ENCODE results near the gene ITGAV. TPM values are rescaled to one million over a fixed set of nuclear protein-coding genes. Genes with fewer than 3 reads are reported as not detected.

The ITGAV gene
- total and polyA plus RNA-seq, 2 donors (not counting 3 experiments of a cell fraction or from before 2014, with no cell fraction given), result 61.8 to 131 TPM

- intact Hi-C loops (cut with micrococcal nuclease) (loop anchor here (10.0 kb wide), 1 partner anchor 801 kb away; no protein-coding TSS in a partner anchor), dilution Hi-C loops (cut with MboI; ENCODE audit: extremely low pct_ligation_motif_present, low sequenced_read_pairs) (no loop called here)
- FAIRE-seq (no peak), DNase-seq (ENCODE audit: low read depth, low spot score) (no peak)
- peaks cover 2% of the 10 kb centered on the region for H3K9me1 ChIP-seq (replicated peaks; ENCODE audit: control insufficient read depth, extremely low read depth, insufficient read depth, low read length)
- H3K27ac ChIP-seq (ENCODE audit: insufficient read depth, low read depth, low read length), result no peak overlapping the region
- H4K20me1 ChIP-seq (replicated peaks; ENCODE audit: control insufficient read depth, extremely low read depth, insufficient read depth, low read length), result no peaks in the 10 kb centered on the region
- H2AFZ ChIP-seq (ENCODE audit: low read depth, low read length), result no peak overlapping the region
- ChIA-PET CTCF (interaction anchor here (1.7 kb wide), 1 partner anchor 11 kb away, joined by 5 read pairs; no protein-coding TSS in a partner anchor), POLR2A (no interaction called here)
- no peak overlapping the region for H3K4me3 ChIP-seq (replicated peaks in 1 of 3; ENCODE audit: insufficient read depth in 1 of 3, low read depth in 1 of 3, low read length in 3 of 3)
- no peaks in the 10 kb centered on the region for H3K4me1 ChIP-seq (ENCODE audit: control insufficient read depth, extremely low read depth, insufficient read depth, low read length)
- H3K9ac ChIP-seq (replicated peaks; ENCODE audit: extremely low read depth, insufficient read depth, low read length), result no peak overlapping the region
- H3K9me3 ChIP-seq (replicated peaks; ENCODE audit: control insufficient read depth, insufficient read depth, low read length), result no peaks in the 10 kb centered on the region
- H3K4me2 ChIP-seq (ENCODE audit: insufficient read depth, low read length), result no peak overlapping the region
- H3K36me3 ChIP-seq (ENCODE audit: control insufficient read depth in 2 of 2, extremely low read depth in 1 of 2, insufficient read depth in 2 of 2, low read length in 2 of 2), result peaks cover 13 to 22% of the 10 kb centered on the region in 2 experiments
- TF ChIP-seq MYC (IDR thresholded peaks at IDR 0.05; ENCODE audit: low read depth, low read length) (no peak), POLR2AphosphoS5 (IDR thresholded peaks at IDR 0.05; ENCODE audit: insufficient read depth, low read depth, low read length) (no peak), POLR2A (IDR thresholded peaks at IDR 0.05; ENCODE audit: low read depth, low read length) (no peak), EZH2 (IDR thresholded peaks at IDR 0.05; ENCODE audit: borderline replicate concordance, low read depth, low read length, severe bottlenecking) (no peak), FOS (IDR thresholded peaks at IDR 0.05; ENCODE audit: borderline replicate concordance, insufficient read depth, low read length) (no peak), GATA2 (IDR thresholded peaks at IDR 0.05; ENCODE audit: insufficient read depth, insufficient read length, low read depth, low read length) (no peak), CTCF (IDR thresholded peaks at IDR 0.05; ENCODE audit: extremely low read depth in 1 of 2, insufficient read depth in 1 of 2, low read depth in 1 of 2, low read length in 2 of 2) (no peak), JUN (IDR thresholded peaks at IDR 0.05; ENCODE audit: borderline replicate concordance, insufficient read depth, insufficient read length, low read depth) (no peak)
- TF ChIP-seq, protein P1, sequence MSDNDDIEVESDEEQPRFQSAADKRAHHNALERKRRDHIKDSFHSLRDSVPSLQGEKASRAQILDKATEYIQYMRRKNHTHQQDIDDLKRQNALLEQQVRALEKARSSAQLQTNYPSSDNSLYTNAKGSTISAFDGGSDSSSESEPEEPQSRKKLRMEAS (IDR thresholded peaks at IDR 0.05; ENCODE audit: insufficient read depth, insufficient read length), result no peak
- no TSS peak for BruUV-seq (replicated peaks)
- H3K79me2 ChIP-seq (ENCODE audit: control insufficient read depth, insufficient read depth, low read length), result no peaks in the 10 kb centered on the region
- H3K27me3 ChIP-seq (ENCODE audit: control insufficient read depth in 2 of 2, insufficient read depth in 2 of 2, low read length in 2 of 2), result no peaks in the 10 kb centered on the region
These were observed 63.7 kb downstream of the ITGAV start for GRCh38 chr2:186653511-186653910.
